ENCODE measurements around the gene SLC16A4. TPM values are rescaled to one million over a fixed set of nuclear protein-coding genes. Genes with fewer than 3 reads are reported as not detected.
A peak's percentile ranks its signal among the peaks of the same experiment; 100 is the strongest.

Gene SLC16A4
- total and polyA plus RNA-seq, 2 of the 8 experiments (the other 6 are each of a cell fraction or from before 2014, with no cell fraction given): 0.30 to 0.43 TPM

DNA sequence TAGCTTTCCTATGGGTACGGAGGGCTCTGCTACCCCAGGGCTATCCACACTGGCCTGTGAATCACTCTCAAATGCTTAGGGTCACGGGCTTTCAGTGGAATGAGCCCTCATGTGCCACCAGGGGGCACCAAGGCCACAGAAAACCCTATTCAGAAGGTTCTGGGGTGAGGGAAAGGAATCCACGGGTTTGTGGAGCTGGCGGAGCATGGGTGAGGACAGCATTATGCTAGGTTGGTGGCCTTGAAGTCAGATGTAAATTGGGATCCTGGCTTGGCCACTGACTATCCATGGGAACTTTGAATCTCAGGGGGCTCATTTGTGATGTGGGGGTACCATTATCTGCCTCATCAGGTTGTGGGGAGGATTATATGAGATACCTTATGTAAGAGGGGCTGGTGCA, 21.8 kb upstream of the SLC16A4 start:
- H4K20me1 ChIP-seq (replicated peaks in 1 of 2; ENCODE audit: control insufficient read depth in 1 of 2, insufficient read depth in 2 of 2, low read length in 2 of 2): no peaks in the 10 kb centered on the region
- no peak overlapping the region for H3K9ac ChIP-seq (replicated peaks in 1 of 4; ENCODE audit: extremely low read depth in 1 of 4, low read depth in 3 of 4, low read length in 3 of 4)
- H3K79me2 ChIP-seq (ENCODE audit: control insufficient read depth in 1 of 2, insufficient read depth in 2 of 2, low read length in 2 of 2): no peaks in the 10 kb centered on the region
- no peak overlapping the region for H3K4ac ChIP-seq (replicated peaks; ENCODE audit: insufficient read length, low read depth, low read length)
- H4K5ac ChIP-seq (ENCODE audit: insufficient read length, low read depth, low read length): no peak overlapping the region
- WGBS, 2 experiments (ENCODE audit: extremely low coverage in 1 of 2, insufficient coverage in 1 of 2, insufficient read length in 1 of 2, insufficient replicate concordance in 2 of 2, low coverage in 1 of 2, low lambda C conversion rate in 2 of 2, missing lambda C conversion rate in 1 of 2): 36% methylated on average over 4 of the region's 4 CpGs; no CpG with 5 or more reads in 1 of the 2 experiments
- H3K56ac ChIP-seq (replicated peaks; ENCODE audit: insufficient read length, low read depth, low read length): no peak overlapping the region
- no peak overlapping the region for H2AFZ ChIP-seq (ENCODE audit: low read length)
- no peak overlapping the region for H3K23ac ChIP-seq (ENCODE audit: insufficient read length)
- peak overlapping the region; percentile 9; the same call in 1 of the 2 replicates for H4K8ac ChIP-seq (ENCODE audit: extremely low read depth, insufficient read depth, low read length)
- H3K36me3 ChIP-seq (ENCODE audit: control insufficient read depth in 2 of 4, insufficient read depth in 4 of 4, low read length in 3 of 4): no peaks in the 10 kb centered on the region
- ChIA-PET POLR2A (ENCODE audit: partially characterized antibody) (interaction anchor here (0.8 kb wide), 2 partner anchors 25 to 42 kb away, joined by 3 to 4 read pairs; no protein-coding TSS in a partner anchor), CTCF (ENCODE audit: partially characterized antibody) (interaction anchor here (0.7 to 22.7 kb wide), 34 partner anchors 9 to 378 kb away, joined by 3 to 828 read pairs (median 4); partner anchors contain the start of genes KCNC4, PROK1 and STRIP1)
- no peak overlapping the region for H2AK5ac ChIP-seq (ENCODE audit: low read depth, low read length)
- no peak overlapping the region for H3K14ac ChIP-seq (ENCODE audit: insufficient read length)
- H3K9me3 ChIP-seq (ENCODE audit: insufficient read depth in 2 of 2, low read depth in 1 of 2, low read length in 1 of 2): no peaks in the 10 kb centered on the region
- peaks cover 3% of the 10 kb centered on the region; the same call in 1 of the 2 replicates for H3K23me2 ChIP-seq (ENCODE audit: low read depth, low read length)
- peak; percentile 52 for FAIRE-seq
- no peak overlapping the region for H2BK5ac ChIP-seq (ENCODE audit: low read depth, low read length)
- no peak overlapping the region for H2BK120ac ChIP-seq (replicated peaks; ENCODE audit: low read depth, low read length)
- H3K4me1 ChIP-seq (replicated peaks in 1 of 4; ENCODE audit: control insufficient read depth in 3 of 4, insufficient read depth in 4 of 4, low read length in 3 of 4): peaks cover 0 to 4% (median 0%) of the 10 kb centered on the region in 4 experiments; a peak in 4 of 7 replicates
- no peak overlapping the region for H4K91ac ChIP-seq (replicated peaks; ENCODE audit: insufficient read length, low read length)
- no peak overlapping the region for H3K4me3 ChIP-seq (ENCODE audit: extremely low read depth in 1 of 4, insufficient read depth in 2 of 4, low read depth in 3 of 4, low read length in 4 of 4)
- H3K27me3 ChIP-seq (replicated peaks in 1 of 4; ENCODE audit: control insufficient read depth in 3 of 4, extremely low read depth in 1 of 4, insufficient read depth in 3 of 4, low read length in 3 of 4): 0 out of 7 replicates have a peak, but pooled peaks cover 0 to 3% (median 0%) of the 10 kb centered on the region in 4 experiments
- no peak overlapping the region for H3K27ac ChIP-seq (ENCODE audit: low read depth, low read length)
- no peak overlapping the region for H2BK12ac ChIP-seq (ENCODE audit: low read depth, low read length)
- no peak overlapping the region for H3K18ac ChIP-seq (ENCODE audit: extremely low read depth, low read length)
- no peak overlapping the region for H2BK15ac ChIP-seq (ENCODE audit: low read length)
- DNase-seq (ENCODE audit: low read depth in 1 of 2, low spot score in 2 of 2): peak in 1 of 2 experiments; percentile 79
- no peak overlapping the region for H2BK20ac ChIP-seq (ENCODE audit: low read length)
- H3K79me1 ChIP-seq (ENCODE audit: low read depth, low read length): no peaks in the 10 kb centered on the region
- H3K4me2 ChIP-seq (ENCODE audit: insufficient read depth in 1 of 2, low read depth in 2 of 2, low read length in 2 of 2): no peak overlapping the region
- TF ChIP-seq CREB1 (IDR thresholded peaks at IDR 0.05): no peak
- no peak for TF ChIP-seq SP4 (IDR thresholded peaks at IDR 0.05; ENCODE audit: low read length)
- TF ChIP-seq PHF8 (conservative IDR thresholded peaks at IDR 0.05; ENCODE audit: low read depth, low read length): no peak
- no peak for TF ChIP-seq JUN (IDR thresholded peaks at IDR 0.05; ENCODE audit: low read depth, low read length)
- TF ChIP-seq POLR2AphosphoS5 (IDR thresholded peaks at IDR 0.05; ENCODE audit: low read depth, low read length): no peak
- TF ChIP-seq, protein P1, sequence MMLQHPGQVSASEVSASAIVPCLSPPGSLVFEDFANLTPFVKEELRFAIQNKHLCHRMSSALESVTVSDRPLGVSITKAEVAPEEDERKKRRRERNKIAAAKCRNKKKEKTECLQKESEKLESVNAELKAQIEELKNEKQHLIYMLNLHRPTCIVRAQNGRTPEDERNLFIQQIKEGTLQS (IDR thresholded peaks at IDR 0.05; ENCODE audit: insufficient read depth, low read depth, low read length): 0 out of 2 replicates have a peak, but pooled peaks have one; percentile 11
- no peak for TF ChIP-seq RXRA (IDR thresholded peaks at IDR 0.05; ENCODE audit: insufficient read depth, low read depth, low read length)
- TF ChIP-seq KDM1A (IDR thresholded peaks at IDR 0.05; ENCODE audit: borderline replicate concordance, low read length): no peak
- no peak for TF ChIP-seq EGR1 (IDR thresholded peaks at IDR 0.05; ENCODE audit: borderline replicate concordance, low read depth, low read length)
- no peak for TF ChIP-seq SUZ12 (IDR thresholded peaks at IDR 0.05; ENCODE audit: low read length)
- no peak for TF ChIP-seq EP300 (IDR thresholded peaks at IDR 0.05; ENCODE audit: borderline replicate concordance in 1 of 2, low read depth in 2 of 2, low read length in 2 of 2)
- TF ChIP-seq CEBPB (IDR thresholded peaks at IDR 0.05; ENCODE audit: low read depth, low read length): no peak
- TF ChIP-seq GABPA (IDR thresholded peaks at IDR 0.05; ENCODE audit: borderline replicate concordance, insufficient read depth, low read length): no peak
- no peak for TF ChIP-seq POLR2A (IDR thresholded peaks at IDR 0.05; ENCODE audit: control extremely low read depth in 1 of 2, low read depth in 2 of 2, low read length in 2 of 2)

Measured in H1 (cell line).